GM19240 (cell line): ENCODE results near the gene DYRK1B.
"Not testable (repeated sequence)": the region's sequence is repeated elsewhere in the genome, so short reads cannot be mapped to it uniquely, and the experiment has no call there.

Experiments
- DNase-seq: peaks from one replicate; pipeline ENCODE4 v3.0.0; 2011; ENCODE audit warnings: low spot score; ENCODE audit not compliant: insufficient read length

DYRK1B gene

DNA sequence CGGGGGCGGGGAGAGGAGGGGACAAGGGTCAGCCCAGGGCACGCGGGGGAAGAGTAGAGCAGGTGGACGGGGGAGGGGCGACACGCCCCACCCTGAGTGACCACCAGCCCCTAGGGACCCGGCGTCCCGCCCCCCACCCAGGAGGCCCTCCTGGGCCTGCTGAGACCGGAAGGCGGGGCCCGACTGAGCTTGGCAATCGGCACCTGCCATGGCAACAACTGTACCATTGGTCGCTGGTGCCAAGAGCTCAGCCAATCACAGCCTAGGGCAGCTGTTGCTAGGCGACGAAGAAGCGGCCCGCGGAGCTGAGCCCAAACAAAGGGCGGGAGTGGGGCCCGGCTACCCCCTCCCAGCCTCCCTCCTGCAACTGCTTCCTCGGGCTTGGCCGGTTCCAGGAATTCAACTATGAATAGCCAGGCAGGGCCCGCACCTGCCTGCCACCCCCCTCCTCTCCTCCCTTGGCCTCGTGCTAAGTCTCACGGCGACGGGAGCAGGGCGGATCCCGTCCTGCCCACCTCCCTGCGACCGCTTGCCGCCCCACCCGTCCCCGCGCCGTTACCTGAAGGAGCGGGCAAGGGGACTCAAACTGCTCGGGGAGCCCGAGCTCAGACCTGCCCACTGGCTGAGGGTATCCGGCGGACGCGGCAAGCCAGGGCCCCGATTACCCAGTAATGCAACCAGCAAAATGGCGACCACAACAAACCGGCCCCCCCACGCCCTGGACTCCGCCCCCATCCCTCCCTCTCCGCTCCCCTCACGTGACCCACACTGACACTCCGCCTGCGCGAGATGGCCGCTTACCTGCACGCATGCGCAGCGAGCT is at the start of gene DYRK1B:
TSS of gene DYRK1B (minus strand) at position 699 of the 823 bp plus-strand sequence. CDS start 2,295 bp downstream, outside the sequence.
- DNase-seq = peak; percentile 99

DNA sequence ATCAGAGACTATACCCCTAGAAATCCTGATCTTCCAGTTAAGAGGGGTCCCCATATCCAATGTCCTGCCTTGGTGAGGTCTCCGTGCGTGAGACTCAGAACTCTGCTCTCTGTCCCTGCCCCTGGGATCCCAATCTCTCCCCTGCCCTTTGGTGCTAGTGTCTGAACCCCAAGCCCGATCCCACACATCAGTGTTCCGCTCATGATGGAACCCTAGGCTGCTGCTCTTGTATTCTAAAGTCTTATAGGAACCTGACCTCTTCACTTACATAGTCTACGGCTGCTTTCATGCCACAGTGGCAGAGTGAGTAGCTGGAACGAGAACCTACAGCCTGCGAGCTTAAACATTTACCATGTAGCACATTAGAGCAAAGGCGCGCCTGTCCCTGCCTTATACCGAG is 48.7 kb upstream of the DYRK1B start:
- not testable (repeated sequence) for DNase-seq

GRCh38 chr19:39881495-39882110 is 47.6 kb upstream of the DYRK1B start:
- not testable (repeated sequence) for DNase-seq

DNA sequence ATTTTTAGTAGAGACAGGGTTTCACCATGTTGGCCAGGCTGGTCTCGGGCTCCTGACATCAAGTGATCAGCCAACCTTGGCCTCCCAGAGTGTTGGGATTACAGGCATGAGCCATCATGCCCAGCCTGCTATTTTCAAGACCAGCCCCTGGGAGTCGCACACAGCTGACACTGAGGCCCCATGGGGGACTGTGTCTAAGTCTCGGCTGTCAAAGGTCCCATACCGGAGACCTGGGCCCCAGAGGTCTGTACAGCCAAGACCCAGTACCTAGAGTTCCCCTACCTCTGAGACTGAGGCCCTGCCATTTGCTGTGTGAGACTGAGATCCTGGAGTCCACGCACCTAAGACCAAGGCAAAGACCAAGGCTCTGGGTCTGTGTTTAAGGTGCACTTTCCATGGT is 46.3 kb upstream of the DYRK1B start:
- DNase-seq = not testable (repeated sequence)

- DNase-seq = not testable (repeated sequence)
These were observed 45.8 kb upstream of the DYRK1B start for GRCh38 chr19:39879796-39880195.

GRCh38 chr19:39878866-39879265 is 44.9 kb upstream of the DYRK1B start:
- not testable (repeated sequence) for DNase-seq

DNA sequence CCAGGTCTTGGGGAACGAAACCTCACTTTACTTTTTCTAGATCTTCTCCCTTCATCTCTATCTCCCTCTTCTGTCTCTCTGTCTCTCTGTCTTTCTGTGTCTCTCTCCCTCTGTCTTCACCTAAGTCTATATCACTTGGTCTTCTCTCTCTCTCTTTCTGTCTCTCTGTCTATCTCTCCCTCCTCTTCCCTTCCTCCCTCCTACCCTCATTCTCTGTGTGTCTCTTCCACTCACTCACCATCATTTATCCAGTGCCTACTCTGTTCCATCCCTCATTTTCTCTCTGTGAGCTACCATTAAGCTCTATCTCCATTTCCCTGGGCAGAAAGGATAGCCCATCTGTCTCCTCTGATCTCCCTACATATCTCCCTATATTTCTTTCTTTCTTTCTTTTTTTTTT is 44.4 kb upstream of the DYRK1B start:
- no peak for DNase-seq

- DNase-seq = not testable (repeated sequence)
These were observed 44.0 kb upstream of the DYRK1B start for GRCh38 chr19:39877982-39878381.

DNA sequence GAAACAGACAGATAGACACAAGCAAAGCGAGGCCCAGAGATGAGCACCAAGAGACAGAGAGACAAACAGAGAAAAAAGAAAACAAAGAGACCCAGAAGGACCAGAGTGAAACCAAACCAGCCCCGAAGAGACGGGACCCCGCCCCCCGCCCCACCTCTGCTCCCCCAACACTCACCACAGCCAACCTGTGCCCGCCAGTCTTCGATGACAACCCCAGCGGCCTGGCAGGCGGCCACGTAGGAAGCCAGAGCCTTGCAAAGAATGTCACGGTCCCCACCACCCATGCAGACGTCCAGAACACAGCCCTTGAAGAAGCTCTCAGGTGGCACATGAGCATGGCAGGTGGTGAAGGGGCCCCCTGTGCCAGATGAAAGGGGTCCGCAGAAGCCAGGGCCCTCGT is 43.5 kb upstream of the DYRK1B start:
- not testable (repeated sequence) for DNase-seq

DNA sequence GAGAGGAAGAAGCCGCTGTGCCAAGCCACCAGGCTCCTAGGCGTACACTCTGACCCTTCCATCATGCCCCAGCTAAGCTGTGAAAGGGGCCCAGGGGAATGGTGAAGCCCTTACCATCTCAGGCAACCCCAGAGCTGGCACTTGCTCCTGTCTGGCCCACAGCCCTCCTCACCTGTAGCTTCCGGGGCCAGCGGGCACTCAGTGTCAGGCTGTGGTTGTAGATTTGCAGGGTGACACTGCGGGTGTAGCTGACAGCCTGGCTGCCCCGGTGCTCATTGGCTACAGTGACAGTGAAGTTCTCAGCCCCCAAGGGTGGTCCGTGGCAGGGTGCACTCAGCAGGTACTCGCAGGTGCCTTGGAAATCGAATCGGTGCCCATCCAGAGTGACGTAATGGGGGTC is 42.5 kb upstream of the DYRK1B start:
- DNase-seq = not testable (repeated sequence)

DNA sequence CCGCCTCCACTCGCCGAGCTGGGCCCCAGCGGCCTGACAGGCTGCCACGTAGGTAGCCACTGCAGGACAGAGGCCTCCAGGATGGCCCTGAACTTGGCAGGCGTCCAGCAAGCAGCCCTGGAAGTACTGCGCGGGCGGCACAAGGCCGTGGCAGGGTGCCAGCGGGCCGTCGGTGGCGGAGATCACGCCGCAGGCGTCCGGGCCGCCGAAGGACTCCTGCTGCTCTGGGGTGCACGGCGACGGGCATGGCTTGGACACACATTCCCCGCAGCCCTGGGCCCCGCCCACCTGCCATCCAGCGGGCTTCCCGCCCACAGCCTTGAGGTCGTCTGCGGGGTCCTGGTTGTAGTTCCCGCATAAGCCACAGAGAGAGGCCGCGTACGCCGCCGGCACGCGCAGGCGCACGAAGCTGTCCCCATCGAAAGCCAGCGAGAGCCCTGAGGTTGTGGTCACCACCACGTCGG is 41.5 kb upstream of the DYRK1B start:
- DNase-seq = not testable (repeated sequence)

DNA sequence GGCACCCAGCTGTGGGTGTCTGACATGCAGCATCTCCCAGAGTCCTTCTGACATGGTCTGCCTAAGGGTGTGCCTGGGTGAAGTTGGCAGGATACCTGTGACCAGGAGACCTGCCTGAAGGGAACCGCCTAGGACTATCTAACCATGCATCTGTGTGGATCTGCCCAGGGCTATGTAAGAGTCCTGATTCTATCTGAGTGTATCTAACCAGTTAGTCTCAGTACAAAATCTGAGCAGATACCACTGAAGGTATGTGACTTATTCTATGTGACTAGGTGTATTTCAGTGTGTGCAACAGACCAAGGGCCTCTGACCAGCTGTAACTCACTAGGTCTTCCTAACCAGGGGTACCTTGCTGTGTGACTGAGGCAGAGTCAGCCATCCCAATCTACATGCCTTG is 40.4 kb upstream of the DYRK1B start:
- no peak for DNase-seq

DNA sequence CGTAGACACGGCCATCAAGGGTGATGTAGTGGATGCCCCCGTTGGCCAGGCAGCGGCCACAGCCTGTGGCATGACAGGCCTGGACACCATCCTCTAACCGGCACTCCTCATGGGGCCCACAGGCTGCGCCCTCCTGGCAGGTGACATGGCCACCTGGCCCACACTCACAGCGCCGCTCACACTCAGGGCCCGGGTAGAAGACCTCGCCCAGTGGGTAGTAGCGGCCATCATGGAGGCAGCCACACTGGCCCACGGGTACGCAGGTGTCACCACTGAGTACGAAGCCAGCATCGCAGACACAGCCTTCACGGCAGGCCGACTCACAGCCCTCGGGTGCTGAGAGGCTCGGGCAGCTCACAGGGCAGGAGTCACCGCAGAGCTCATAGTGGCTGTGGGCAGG is 39.4 kb upstream of the DYRK1B start:
- no peak for DNase-seq

DNA sequence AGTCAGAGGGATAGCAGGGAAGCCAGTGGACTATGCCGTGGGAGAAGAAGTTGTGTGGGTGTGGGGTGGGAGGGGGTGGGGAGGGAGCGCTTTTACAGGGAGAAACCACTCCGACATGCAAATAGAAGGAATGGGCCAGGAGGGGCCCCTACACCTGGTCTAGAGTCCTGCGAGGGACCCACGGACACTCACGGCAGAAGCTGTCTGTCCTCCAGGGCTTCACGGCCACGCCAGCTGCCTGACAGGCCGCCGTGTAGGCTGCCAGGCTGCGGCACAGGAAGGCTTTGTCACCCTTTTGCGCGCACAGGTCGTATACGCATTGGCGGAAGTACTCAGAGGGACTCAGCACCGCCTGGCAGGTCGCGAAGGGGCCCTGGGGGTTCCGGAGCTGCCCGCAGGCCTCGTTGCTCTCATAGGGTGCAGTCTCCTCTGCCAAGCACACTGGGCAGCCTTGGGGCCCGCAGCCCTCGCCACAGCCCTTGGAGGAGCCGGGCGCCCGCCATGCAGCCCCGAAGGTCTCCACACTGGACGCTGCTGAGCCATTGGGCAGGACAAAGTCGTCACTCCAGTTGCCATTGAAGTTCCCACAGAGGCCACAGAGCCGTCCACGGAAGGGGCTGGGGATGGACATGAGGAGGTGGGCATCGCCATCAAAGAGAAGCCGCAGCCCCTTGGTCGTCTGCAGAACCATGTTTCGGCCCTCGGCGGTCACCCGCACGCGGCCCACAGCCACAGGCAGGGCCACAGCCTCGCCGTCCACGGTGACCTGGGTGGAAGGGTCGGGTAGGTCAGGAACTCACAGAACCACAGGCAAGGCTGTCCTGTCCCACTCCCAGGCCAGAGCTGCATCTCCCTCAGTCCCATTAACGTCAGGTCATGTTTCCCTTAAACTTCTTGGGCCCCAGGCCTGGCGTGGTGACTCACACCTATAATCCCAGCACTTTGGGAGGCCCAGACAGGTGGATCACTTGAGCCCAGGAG is 38.2 kb upstream of the DYRK1B start:
- no peak for DNase-seq

DNA sequence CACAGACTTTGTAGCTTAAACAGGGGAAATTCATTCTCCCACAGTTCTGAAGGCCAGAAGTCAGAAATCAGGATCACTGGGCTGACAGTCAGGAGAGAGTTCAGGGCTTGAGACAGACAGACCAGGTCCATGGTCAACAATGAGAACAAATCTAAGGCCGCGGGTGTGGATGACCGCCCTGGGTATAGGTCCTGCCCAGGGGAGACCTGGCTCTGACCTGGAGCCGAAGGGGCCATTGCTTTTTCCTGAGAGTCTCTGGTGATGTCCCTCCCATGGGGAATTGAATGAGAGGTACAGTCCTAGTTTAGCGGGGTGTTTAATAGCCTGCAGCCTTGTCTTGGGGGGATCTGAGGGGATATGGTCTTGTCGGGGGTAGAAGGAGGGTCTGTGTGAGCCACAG is 37.4 kb upstream of the DYRK1B start:
- no peak for DNase-seq

DNA sequence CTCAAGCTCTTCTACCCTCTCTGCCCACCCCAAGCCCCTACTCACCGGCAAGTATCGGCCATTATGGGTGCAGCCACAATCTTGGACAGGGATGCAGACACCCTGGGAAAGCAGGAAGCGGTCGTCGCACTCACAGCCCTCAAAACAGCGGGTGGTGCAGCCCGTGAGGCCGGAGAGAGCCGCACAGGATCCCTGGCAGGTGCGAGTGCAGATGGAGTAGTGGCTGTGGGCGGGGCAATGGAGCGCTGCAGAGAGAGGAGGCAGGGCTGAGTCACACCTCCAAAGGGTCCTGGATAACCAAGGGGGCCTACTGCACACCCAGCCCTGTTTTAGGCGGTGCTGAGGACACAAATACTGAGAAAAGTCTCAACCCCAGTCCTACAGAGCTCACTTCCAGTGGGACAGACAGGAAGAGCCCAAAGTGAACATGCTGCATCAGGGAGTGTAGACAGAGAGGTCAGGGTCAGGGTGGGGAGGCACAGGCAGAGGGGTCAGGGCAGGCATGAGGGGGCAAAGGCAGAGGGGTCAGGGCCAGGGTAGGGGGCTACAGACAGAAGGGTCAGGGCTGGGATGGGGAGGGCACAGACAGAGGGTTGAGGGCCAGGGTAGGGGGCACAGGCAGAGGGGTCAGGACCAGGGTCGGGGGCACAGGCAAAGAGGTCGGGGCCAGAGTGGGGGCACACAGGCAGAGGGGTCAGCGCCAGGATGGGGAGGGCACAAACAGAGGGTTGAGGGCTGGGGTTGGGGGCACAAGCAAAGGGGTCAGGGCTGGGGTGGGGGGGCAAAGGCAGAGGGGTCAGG is 36.4 kb upstream of the DYRK1B start:
- DNase-seq = no peak

DNA sequence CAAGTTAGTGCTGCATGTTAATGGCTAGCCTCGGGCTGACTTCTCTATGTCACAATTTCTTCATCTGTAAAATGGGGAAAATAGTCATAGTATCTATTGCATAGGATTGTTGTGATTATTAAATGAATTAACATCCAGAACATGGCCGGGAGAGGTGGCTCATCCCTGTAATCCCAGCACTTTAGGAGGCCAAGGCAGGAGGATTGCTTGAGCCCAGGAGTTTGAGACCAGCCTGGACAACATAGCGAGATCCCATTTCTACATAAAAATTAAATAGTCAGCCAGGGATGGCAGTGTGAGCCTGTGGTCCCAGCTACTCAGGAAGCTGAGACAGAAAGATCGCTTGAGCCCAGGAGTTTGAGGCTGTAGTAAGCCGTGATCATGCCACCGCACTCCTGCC is 34.0 kb upstream of the DYRK1B start:
- DNase-seq = no peak

GRCh38 chr19:39867133-39867532 is 33.2 kb upstream of the DYRK1B start:
- no peak for DNase-seq

DNA sequence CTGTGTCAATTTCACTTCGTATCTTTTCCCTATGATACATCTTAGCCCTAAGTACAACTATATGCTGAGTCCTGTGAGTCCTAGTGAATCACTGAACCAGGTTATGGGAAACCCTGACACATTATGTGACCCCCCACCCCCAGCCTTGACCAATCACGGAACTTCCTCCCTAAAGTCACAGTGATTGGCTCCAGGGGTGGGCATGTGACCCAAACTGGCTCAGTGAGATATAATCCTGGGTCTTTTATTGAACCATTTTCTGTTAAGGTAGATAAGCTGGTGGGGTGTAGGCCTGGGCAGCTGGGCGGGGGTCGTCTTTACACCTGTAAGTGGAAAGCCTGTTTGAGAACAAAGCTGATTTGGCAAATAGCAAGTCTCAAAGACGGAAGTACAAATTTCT is 32.0 kb upstream of the DYRK1B start:
- no peak for DNase-seq

- no peak for DNase-seq
These were observed 31.2 kb upstream of the DYRK1B start for GRCh38 chr19:39865186-39865585.

GRCh38 chr19:39864118-39864517 is 30.2 kb upstream of the DYRK1B start:
- no peak for DNase-seq
